Thyroid gland (tissue), 4 donors: ENCODE data around the gene MYO16.

Experiments
- POLR2A ChIP-seq, 2 donors: fragments of 450-650 bp; IDR thresholded peaks; one replicate each; pipeline ENCODE4 v1.6.1; 2017; ENCODE audit warnings: antibody characterized with exemption in 2 of 2, mild to moderate bottlenecking in 2 of 2, moderate library complexity in 1 of 2
- TF ChIP-seq, protein P1 (sequence below), 6 experiments: fragments of 200-600 bp in 3 of 6; fragments of 450-650 bp in 3 of 6; sonication (generic) in 3 of 6; IDR thresholded peaks; one replicate each; pipeline ENCODE4 v1.5.1; 2016 to 2019; ENCODE audit warnings: antibody characterized with exemption in 6 of 6, mild to moderate bottlenecking in 2 of 6, inconsistent platforms in 1 of 6, moderate library complexity in 1 of 6

DNA sequence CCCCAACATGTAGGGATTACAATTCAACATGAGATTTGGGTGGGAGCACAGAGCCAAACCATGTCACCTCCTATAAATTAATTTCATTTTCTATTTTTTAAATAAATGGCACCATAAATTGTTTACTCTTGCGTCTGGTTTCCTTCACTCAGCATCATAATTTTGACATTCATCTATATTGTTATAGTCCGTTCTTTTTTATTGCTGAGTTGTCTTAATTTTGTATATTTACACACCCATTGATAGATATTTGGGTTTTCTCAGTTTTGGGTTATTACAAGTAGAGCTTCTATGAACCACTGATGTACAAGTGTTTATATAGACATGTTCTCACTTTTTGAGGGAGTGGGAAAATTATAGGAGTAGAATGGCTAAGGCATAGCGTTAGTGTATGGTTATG lies 445.4 kb downstream of the MYO16 start:
- TF ChIP-seq, protein P1, sequence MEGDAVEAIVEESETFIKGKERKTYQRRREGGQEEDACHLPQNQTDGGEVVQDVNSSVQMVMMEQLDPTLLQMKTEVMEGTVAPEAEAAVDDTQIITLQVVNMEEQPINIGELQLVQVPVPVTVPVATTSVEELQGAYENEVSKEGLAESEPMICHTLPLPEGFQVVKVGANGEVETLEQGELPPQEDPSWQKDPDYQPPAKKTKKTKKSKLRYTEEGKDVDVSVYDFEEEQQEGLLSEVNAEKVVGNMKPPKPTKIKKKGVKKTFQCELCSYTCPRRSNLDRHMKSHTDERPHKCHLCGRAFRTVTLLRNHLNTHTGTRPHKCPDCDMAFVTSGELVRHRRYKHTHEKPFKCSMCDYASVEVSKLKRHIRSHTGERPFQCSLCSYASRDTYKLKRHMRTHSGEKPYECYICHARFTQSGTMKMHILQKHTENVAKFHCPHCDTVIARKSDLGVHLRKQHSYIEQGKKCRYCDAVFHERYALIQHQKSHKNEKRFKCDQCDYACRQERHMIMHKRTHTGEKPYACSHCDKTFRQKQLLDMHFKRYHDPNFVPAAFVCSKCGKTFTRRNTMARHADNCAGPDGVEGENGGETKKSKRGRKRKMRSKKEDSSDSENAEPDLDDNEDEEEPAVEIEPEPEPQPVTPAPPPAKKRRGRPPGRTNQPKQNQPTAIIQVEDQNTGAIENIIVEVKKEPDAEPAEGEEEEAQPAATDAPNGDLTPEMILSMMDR (IDR thresholded peaks at IDR 0.05): no peak
- no peak for TF ChIP-seq POLR2A (IDR thresholded peaks at IDR 0.05)
